H1 (cell line): Measurements from ENCODE around the gene CIITA. TPM values are rescaled to one million over a fixed set of nuclear protein-coding genes. Genes with fewer than 3 reads are reported as not detected.

ENCODE experiments used
- CTCF ChIA-PET: fragments of 300-600 bp; sonication (Branson Sonifier 250); formaldehyde crosslinking; loops from one replicate; lab custom pipeline; 2021; ENCODE audit not compliant: partially characterized antibody; lab: Charles Lee
- POLR2A ChIA-PET: fragments of 300-600 bp; sonication (Branson Sonifier 250); formaldehyde crosslinking; loops from one replicate; lab custom pipeline; 2021; ENCODE audit warnings: inconsistent platforms; ENCODE audit not compliant: partially characterized antibody; lab: Charles Lee
- DNase-seq, 2 experiments: peaks; one replicate each; pipeline versions ENCODE4 v3.0.0 to v3.0.0-alpha.2; 2010 to 2022; ENCODE audit warnings: low spot score in 2 of 2, low read depth in 1 of 2, mixed read lengths in 1 of 2
- FAIRE-seq: peaks from 2 replicates; lab custom pipeline; 2011; peaks lifted over from hg19 to GRCh38; lab: Jason Lieb, UNC
- H2AFZ ChIP-seq: 2 replicates; pipeline ENCODE4 v1.8.1; 2012; ENCODE audit warnings: low read length, inconsistent platforms
- H2AK5ac ChIP-seq: 2 replicates; pipeline ENCODE4 v1.6.1; 2013; ENCODE audit warnings: low read depth, low read length
- H2BK120ac ChIP-seq: replicated peaks from 2 replicates; pipeline ENCODE3; 2013; ENCODE audit warnings: low read depth, low read length, inconsistent platforms
- H2BK12ac ChIP-seq: 2 replicates; pipeline ENCODE4 v1.6.1; 2013; ENCODE audit warnings: low read depth, low read length
- H2BK15ac ChIP-seq: 2 replicates; pipeline ENCODE4 v1.6.1; 2013; ENCODE audit warnings: low read length
- H2BK20ac ChIP-seq: 2 replicates; pipeline ENCODE4 v1.6.1; 2013; ENCODE audit warnings: low read length
- H2BK5ac ChIP-seq: 2 replicates; pipeline ENCODE4 v1.6.1; 2013; ENCODE audit warnings: low read depth, low read length
- H3K14ac ChIP-seq: 2 replicates; pipeline ENCODE4 v1.6.1; 2013; ENCODE audit warnings: inconsistent platforms; ENCODE audit not compliant: insufficient read length
- H3K18ac ChIP-seq: 2 replicates; pipeline ENCODE4 v1.6.1; 2013; ENCODE audit warnings: low read length; ENCODE audit errors: extremely low read depth
- H3K23ac ChIP-seq: 2 replicates; pipeline ENCODE4 v1.6.1; 2013; ENCODE audit warnings: inconsistent platforms; ENCODE audit not compliant: insufficient read length
- H3K23me2 ChIP-seq: 2 replicates; pipeline ENCODE4 v1.6.1; 2013; ENCODE audit warnings: low read depth, low read length
- H3K27ac ChIP-seq: 2 replicates; pipeline ENCODE4 v1.6.1; 2011; ENCODE audit warnings: low read depth, low read length, inconsistent platforms
- H3K27me3 ChIP-seq, 4 experiments: replicated peaks in 1 of 4; 1 replicate in 1 of 4; 2 replicates in 3 of 4; pipeline versions ENCODE4 v1.6.1 to v1.8.1; 2011 to 2013; ENCODE audit warnings: low read length in 3 of 4, mild to moderate bottlenecking in 3 of 4, inconsistent platforms in 2 of 4, mixed read lengths in 2 of 4, moderate library complexity in 1 of 4; ENCODE audit not compliant: control insufficient read depth in 3 of 4, insufficient read depth in 3 of 4; ENCODE audit errors: extremely low read depth in 1 of 4
- H3K36me3 ChIP-seq, 4 experiments: 2 replicates each; pipeline versions ENCODE4 v1.6.1 to v1.8.1; 2011 to 2013; ENCODE audit warnings: mild to moderate bottlenecking in 4 of 4, low read length in 3 of 4, moderate library complexity in 2 of 4, control low read depth in 1 of 4, inconsistent platforms in 1 of 4; ENCODE audit not compliant: insufficient read depth in 4 of 4, control insufficient read depth in 2 of 4
- H3K4ac ChIP-seq: replicated peaks from 2 replicates; pipeline ENCODE3; 2013; ENCODE audit warnings: low read length, low read depth, mixed read lengths, inconsistent platforms; ENCODE audit not compliant: insufficient read length
- H3K4me1 ChIP-seq, 4 experiments: replicated peaks in 1 of 4; 1 replicate in 1 of 4; 2 replicates in 3 of 4; pipeline versions ENCODE4 v1.6.1 to v1.8.1; 2011 to 2013; ENCODE audit warnings: low read length in 3 of 4, inconsistent platforms in 2 of 4, mixed read lengths in 1 of 4; ENCODE audit not compliant: insufficient read depth in 4 of 4, control insufficient read depth in 3 of 4
- H3K4me2 ChIP-seq, 2 experiments: 2 replicates each; pipeline versions ENCODE4 v1.6.1 to v1.8.1; 2011 to 2013; ENCODE audit warnings: low read depth in 2 of 2, low read length in 2 of 2, control low read depth in 1 of 2, inconsistent platforms in 1 of 2, mild to moderate bottlenecking in 1 of 2; ENCODE audit not compliant: insufficient read depth in 1 of 2
- H3K4me3 ChIP-seq, 4 experiments: fragments of 200-600, 300-600 bp in 1 of 4; sonication (generic), shearing (Covaris generic), sonication (Bioruptor Twin) in 1 of 4; 2 replicates each; pipeline versions ENCODE4 v1.5.1 to v1.8.1; 2011 to 2016; ENCODE audit warnings: low read length in 4 of 4, low read depth in 3 of 4, control low read depth in 2 of 4, inconsistent platforms in 2 of 4, mild to moderate bottlenecking in 2 of 4, mixed read lengths in 1 of 4, moderate library complexity in 1 of 4; ENCODE audit not compliant: insufficient read depth in 2 of 4; ENCODE audit errors: extremely low read depth in 1 of 4
- H3K56ac ChIP-seq: replicated peaks from 2 replicates; pipeline ENCODE3; 2013; ENCODE audit warnings: low read depth, mild to moderate bottlenecking, mixed read lengths, low read length, inconsistent platforms; ENCODE audit not compliant: insufficient read length
- H3K79me1 ChIP-seq: 2 replicates; pipeline ENCODE4 v1.6.1; 2013; ENCODE audit warnings: low read depth, low read length, control low read depth
- H3K79me2 ChIP-seq, 2 experiments: 2 replicates each; pipeline versions ENCODE4 v1.6.1 to v1.8.1; 2012 to 2013; ENCODE audit warnings: low read length in 2 of 2, mild to moderate bottlenecking in 2 of 2, inconsistent platforms in 1 of 2; ENCODE audit not compliant: insufficient read depth in 2 of 2, control insufficient read depth in 1 of 2
- H3K9ac ChIP-seq, 4 experiments: replicated peaks in 1 of 4; 1 replicate in 1 of 4; 2 replicates in 3 of 4; pipeline versions ENCODE4 v1.6.1 to v1.8.1; 2011 to 2013; ENCODE audit warnings: low read depth in 3 of 4, low read length in 3 of 4, control low read depth in 2 of 4, mild to moderate bottlenecking in 2 of 4, moderate library complexity in 2 of 4, inconsistent platforms in 1 of 4; ENCODE audit errors: extremely low read depth in 1 of 4
- H3K9me3 ChIP-seq, 2 experiments: 2 replicates each; pipeline versions ENCODE4 v1.6.1 to v1.8.1; 2012 to 2013; ENCODE audit warnings: mild to moderate bottlenecking in 2 of 2, moderate library complexity in 2 of 2, control low read depth in 1 of 2, inconsistent platforms in 1 of 2, low read depth in 1 of 2, low read length in 1 of 2, mixed read lengths in 1 of 2; ENCODE audit not compliant: insufficient read depth in 2 of 2
- H4K20me1 ChIP-seq, 2 experiments: replicated peaks in 1 of 2; 2 replicates each; pipeline versions ENCODE3 to v1.8.1; 2011 to 2013; ENCODE audit warnings: inconsistent platforms in 2 of 2, low read length in 2 of 2, mild to moderate bottlenecking in 1 of 2; ENCODE audit not compliant: insufficient read depth in 2 of 2, control insufficient read depth in 1 of 2
- H4K5ac ChIP-seq: 2 replicates; pipeline ENCODE4 v1.6.1; 2013; ENCODE audit warnings: low read length, low read depth, mixed read lengths, inconsistent platforms; ENCODE audit not compliant: insufficient read length
- H4K8ac ChIP-seq: 2 replicates; pipeline ENCODE4 v1.8.0; 2013; ENCODE audit warnings: mild to moderate bottlenecking, moderate library complexity, low read length, inconsistent platforms; ENCODE audit not compliant: insufficient read depth; ENCODE audit errors: extremely low read depth
- H4K91ac ChIP-seq: replicated peaks from 2 replicates; pipeline ENCODE3; 2013; ENCODE audit warnings: low read length, mixed read lengths, inconsistent platforms; ENCODE audit not compliant: insufficient read length
- BRCA1 ChIP-seq: IDR thresholded peaks from 2 replicates; pipeline ENCODE4 v1.6.1; 2012; ENCODE audit warnings: low read depth, low read length, improper control_type of control experiment
- CBX8 ChIP-seq: fragments of 300-800, 300-1000 bp; sonication (generic); IDR thresholded peaks from 2 replicates; pipeline ENCODE4 v1.7.1; 2016; ENCODE audit warnings: low read depth, low read length, borderline replicate concordance
- EGR1 ChIP-seq: IDR thresholded peaks from 2 replicates; pipeline ENCODE4 v1.6.1; 2011; ENCODE audit warnings: low read depth, low read length, borderline replicate concordance
- EP300 ChIP-seq, 2 experiments: IDR thresholded peaks; 1 replicate in 1 of 2; 2 replicates in 1 of 2; pipeline ENCODE4 v1.6.1; 2011 to 2012; ENCODE audit warnings: low read depth in 2 of 2, low read length in 2 of 2, mild to moderate bottlenecking in 2 of 2, borderline replicate concordance in 1 of 2, inconsistent platforms in 1 of 2, moderate library complexity in 1 of 2
- POU5F1 ChIP-seq: IDR thresholded peaks from 2 replicates; pipeline ENCODE4 v1.6.1; 2011; ENCODE audit warnings: low read depth, mild to moderate bottlenecking, low read length, moderate library complexity
- SIX5 ChIP-seq: IDR thresholded peaks from 2 replicates; pipeline ENCODE4 v1.6.1; 2011; ENCODE audit warnings: mild to moderate bottlenecking, low read depth, low read length
- SRF ChIP-seq: IDR thresholded peaks from 2 replicates; pipeline ENCODE4 v1.6.1; 2011; ENCODE audit warnings: mild to moderate bottlenecking, low read depth, low read length, moderate library complexity
- TAF1 ChIP-seq: IDR thresholded peaks from 2 replicates; pipeline ENCODE4 v1.6.1; 2011; ENCODE audit warnings: mild to moderate bottlenecking, low read depth, low read length
- whole genome bisulfite sequencing, 2 experiments: shearing (Covaris generic) in 1 of 2; methylation state at CpG; one replicate each; pipeline versions ENCODE4 v1.1.6 to v1.1.7; 2013 to 2015; ENCODE audit warnings: low lambda C conversion rate in 2 of 2, mixed read lengths in 2 of 2, inconsistent platforms in 1 of 2, low coverage in 1 of 2, missing lambda C conversion rate in 1 of 2; ENCODE audit not compliant: insufficient replicate concordance in 2 of 2, insufficient coverage in 1 of 2, insufficient read length in 1 of 2; ENCODE audit errors: extremely low coverage in 1 of 2, missing lambda C conversion rate in 1 of 2; 5-methylcytosine and 5-hydroxymethylcytosine counted together
- polyA plus RNA-seq, 7 experiments: library from polyadenylated mRNA; depleted of rRNA in 3 of 7; stranded (reverse) in 5 of 7; unstranded in 2 of 7; fragments of >200 nt in 5 of 7; fragments of 200-250 nt in 2 of 7; gene quantifications; 1 replicate in 5 of 7; 2 replicates in 1 of 7; 4 replicates in 1 of 7; pipeline versions ENCODE4 v1.2.1 to v1.2.3, GENCODE V29; 2011 to 2013; ENCODE audit warnings: missing spikeins in 2 of 7, mixed read lengths in 2 of 7
- total RNA-seq: library from RNA; stranded (reverse); fragmentation: NEBNext Ultra II Directional; extraction: Animal tissue kit (Norgen Biotek cat#: 25700); gene quantifications from 2 replicates; pipeline ENCODE4 v1.2.1, GENCODE V29; 2021
- TF ChIP-seq, protein P1 (sequence below): IDR thresholded peaks from 2 replicates; pipeline ENCODE4 v1.6.1; 2012; ENCODE audit warnings: inconsistent platforms

The CIITA gene
- total and polyA plus RNA-seq, 2 of the 8 experiments (the other 6 are each of a cell fraction or from before 2014, with no cell fraction given) = 0.07 to 0.17 TPM

DNA sequence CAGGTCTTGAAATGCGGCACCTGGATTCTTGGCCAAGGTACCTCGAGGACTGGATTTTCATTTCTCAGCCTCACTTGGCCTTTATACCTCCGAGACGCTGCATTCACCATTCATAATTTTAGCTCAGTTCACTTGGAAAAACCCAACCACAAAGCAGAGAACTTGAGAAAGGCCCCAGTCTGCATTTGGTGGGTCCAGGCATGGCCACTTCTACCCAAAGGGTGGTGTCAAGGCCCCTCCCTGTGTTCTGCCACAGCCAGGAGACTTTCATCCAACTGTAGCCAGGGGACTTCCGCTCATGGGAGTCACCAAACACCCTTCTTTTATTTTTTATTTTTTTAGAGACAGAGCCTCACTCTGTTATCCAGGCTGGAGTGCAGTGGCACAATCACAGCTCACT is 43.7 kb upstream of the CIITA start:
- ChIA-PET POLR2A (no interaction called here), CTCF (interaction anchor here (0.7 to 2.4 kb wide), 4 partner anchors 22 to 1503 kb away, joined by 3 to 6 read pairs (median 4); no protein-coding TSS in a partner anchor)
- Histone ChIP-seq H3K4ac (no peak overlapping the region), H2AFZ (no peak overlapping the region), H3K4me2 (no peak overlapping the region), H3K4me3 (no peak overlapping the region), H3K36me3 (no peaks in the 10 kb centered on the region), H2BK20ac (no peak overlapping the region), H3K23ac (no peak overlapping the region), H3K79me1 (no peaks in the 10 kb centered on the region), H3K27me3 (peaks cover 0 to 3% (median 0%) of the 10 kb centered on the region in 4 experiments; a peak in 1 of 7 replicates), H3K9ac (no peak overlapping the region), H2BK12ac (no peak overlapping the region), H3K56ac (no peak overlapping the region), H3K14ac (no peak overlapping the region), H3K9me3 (no peaks in the 10 kb centered on the region), H3K4me1 (peaks cover 0 to 3% (median 0%) of the 10 kb centered on the region in 4 experiments; a peak in 1 of 7 replicates), H3K23me2 (no peaks in the 10 kb centered on the region), H4K20me1 (no peaks in the 10 kb centered on the region), H3K18ac (no peak overlapping the region), H2AK5ac (no peak overlapping the region), H2BK120ac (no peak overlapping the region), H3K79me2 (no peaks in the 10 kb centered on the region), H3K27ac (no peak overlapping the region), H2BK5ac (no peak overlapping the region), H4K91ac (no peak overlapping the region), H2BK15ac (no peak overlapping the region), H4K5ac (no peak overlapping the region), H4K8ac (no peak overlapping the region)
- DNase-seq (no peak), FAIRE-seq (no peak)
- no peak for TF ChIP-seq EP300 (IDR thresholded peaks at IDR 0.05; ENCODE audit: borderline replicate concordance in 1 of 2, low read depth in 2 of 2, low read length in 2 of 2)
- TF ChIP-seq, protein P1, sequence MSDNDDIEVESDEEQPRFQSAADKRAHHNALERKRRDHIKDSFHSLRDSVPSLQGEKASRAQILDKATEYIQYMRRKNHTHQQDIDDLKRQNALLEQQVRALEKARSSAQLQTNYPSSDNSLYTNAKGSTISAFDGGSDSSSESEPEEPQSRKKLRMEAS = no peak
- TF ChIP-seq EGR1 = no peak
- TF ChIP-seq TAF1 = no peak
- TF ChIP-seq POU5F1 = no peak
- no peak for TF ChIP-seq CBX8
- no peak for TF ChIP-seq BRCA1
- TF ChIP-seq SIX5 = no peak
- TF ChIP-seq SRF = no peak
- WGBS, 2 experiments = 93% methylated on average over 5 of the region's 5 CpGs; no CpG with 5 or more reads in 1 of the 2 experiments
